PFSK-1 (cell line): ENCODE results near the gene TKFC.

Experiments used
- POLR2AphosphoS5 ChIP-seq: IDR thresholded peaks from 2 replicates; pipeline ENCODE4 v1.6.1; 2012; ENCODE audit warnings: low read depth, mild to moderate bottlenecking, control low read depth, low read length, moderate library complexity
- REST ChIP-seq, 2 experiments: IDR thresholded peaks; 2 replicates each; pipeline versions ENCODE4 v1.6.1 to v1.8.0; 2011 to 2012; ENCODE audit warnings: low read depth in 2 of 2, low read length in 2 of 2, control low read depth in 1 of 2, inconsistent platforms in 1 of 2, mild to moderate bottlenecking in 1 of 2, moderate library complexity in 1 of 2; ENCODE audit not compliant: insufficient read depth in 1 of 2
- SIN3A ChIP-seq: IDR thresholded peaks from 2 replicates; pipeline ENCODE4 v1.6.1; 2012; ENCODE audit warnings: mild to moderate bottlenecking, low read length, moderate library complexity, borderline replicate concordance; ENCODE audit not compliant: insufficient read depth

GRCh38 chr11:61332281-61332796 lies 689 bp upstream of the TKFC start:
- TF ChIP-seq POLR2AphosphoS5 (no peak), REST (IDR thresholded peaks at IDR 0.05; ENCODE audit: insufficient read depth in 1 of 2, low read depth in 2 of 2, low read length in 2 of 2) (no peak), SIN3A (no peak)
